ENCODE data around the gene UBE2I.

UBE2I gene

GRCh38 chr16:1279945-1280589 lies 29.4 kb upstream of the UBE2I start:
- no peaks in the 10 kb centered on the region for H3K36me3 ChIP-seq (ENCODE audit: insufficient read depth, low read length)
- no peaks in the 10 kb centered on the region for H3K4me1 ChIP-seq (ENCODE audit: insufficient read depth, low read length, severe bottlenecking)
- H3K9ac ChIP-seq (ENCODE audit: low read length): no peak overlapping the region
- peaks cover 4% of the 10 kb centered on the region; the same call in 1 of the 2 replicates for H3K27me3 ChIP-seq (ENCODE audit: insufficient read depth, low read length)
- no peaks in the 10 kb centered on the region for H3K79me2 ChIP-seq (ENCODE audit: insufficient read depth, low read length)
- no peak for TF ChIP-seq EZH2 (IDR thresholded peaks at IDR 0.05; ENCODE audit: borderline replicate concordance, low read length)
- TF ChIP-seq CTCF (IDR thresholded peaks at IDR 0.05; ENCODE audit: low read length): no peak
- no peaks in the 10 kb centered on the region for H3K9me3 ChIP-seq (ENCODE audit: low read length)
- no peaks in the 10 kb centered on the region for H3F3A ChIP-seq (ENCODE audit: insufficient read depth, low read length)
- H3K4me3 ChIP-seq (ENCODE audit: low read depth, low read length, poor library complexity, severe bottlenecking): no peak overlapping the region
- H4K20me1 ChIP-seq (ENCODE audit: insufficient read depth, low read length): no peaks in the 10 kb centered on the region
- H3K27ac ChIP-seq (ENCODE audit: low read depth, low read length, poor library complexity, severe bottlenecking): no peak overlapping the region
- H3K4me2 ChIP-seq (ENCODE audit: low read length): no peak overlapping the region
- no peaks in the 10 kb centered on the region for H3K9me2 ChIP-seq (ENCODE audit: low read depth, low read length)
- no peak overlapping the region for H2AFZ ChIP-seq (ENCODE audit: low read length)

- Histone ChIP-seq H3K4me2 (ENCODE audit: low read length) (no peak overlapping the region), H3K9me3 (ENCODE audit: low read length) (no peaks in the 10 kb centered on the region), H3K9ac (ENCODE audit: low read length) (no peak overlapping the region), H3K27me3 (ENCODE audit: insufficient read depth, low read length) (peaks cover 4% of the 10 kb centered on the region; the same call in 1 of the 2 replicates), H3K36me3 (ENCODE audit: insufficient read depth, low read length) (no peaks in the 10 kb centered on the region), H3K4me3 (ENCODE audit: low read depth, low read length, poor library complexity, severe bottlenecking) (no peak overlapping the region), H3K27ac (ENCODE audit: low read depth, low read length, poor library complexity, severe bottlenecking) (no peak overlapping the region), H2AFZ (ENCODE audit: low read length) (no peak overlapping the region), H3F3A (ENCODE audit: insufficient read depth, low read length) (no peaks in the 10 kb centered on the region), H3K79me2 (ENCODE audit: insufficient read depth, low read length) (no peaks in the 10 kb centered on the region), H3K9me2 (ENCODE audit: low read depth, low read length) (no peaks in the 10 kb centered on the region), H4K20me1 (ENCODE audit: insufficient read depth, low read length) (no peaks in the 10 kb centered on the region), H3K4me1 (ENCODE audit: insufficient read depth, low read length, severe bottlenecking) (no peaks in the 10 kb centered on the region)
- TF ChIP-seq EZH2 (IDR thresholded peaks at IDR 0.05; ENCODE audit: borderline replicate concordance, low read length) (no peak), CTCF (IDR thresholded peaks at IDR 0.05; ENCODE audit: low read length) (no peak)
These were observed 28.7 kb upstream of the UBE2I start for GRCh38 chr16:1280783-1281182.

GRCh38 chr16:1281517-1281916 lies 27.9 kb upstream of the UBE2I start:
- no peak overlapping the region for H3K9ac ChIP-seq (ENCODE audit: low read length)
- H3K4me1 ChIP-seq (ENCODE audit: insufficient read depth, low read length, severe bottlenecking): no peaks in the 10 kb centered on the region
- H3K27me3 ChIP-seq (ENCODE audit: insufficient read depth, low read length): peaks cover 4% of the 10 kb centered on the region; the same call in 1 of the 2 replicates

More at GRCh38 chr16:1281517-1281916, 27.9 kb upstream of the UBE2I start:
- Histone ChIP-seq H3K79me2 (ENCODE audit: insufficient read depth, low read length) (no peaks in the 10 kb centered on the region), H3K27ac (ENCODE audit: low read depth, low read length, poor library complexity, severe bottlenecking) (no peak overlapping the region), H4K20me1 (ENCODE audit: insufficient read depth, low read length) (no peaks in the 10 kb centered on the region), H3F3A (ENCODE audit: insufficient read depth, low read length) (no peaks in the 10 kb centered on the region), H3K4me2 (ENCODE audit: low read length) (no peak overlapping the region), H3K36me3 (ENCODE audit: insufficient read depth, low read length) (no peaks in the 10 kb centered on the region), H3K4me3 (ENCODE audit: low read depth, low read length, poor library complexity, severe bottlenecking) (no peak overlapping the region), H3K9me2 (ENCODE audit: low read depth, low read length) (no peaks in the 10 kb centered on the region), H2AFZ (ENCODE audit: low read length) (no peak overlapping the region), H3K9me3 (ENCODE audit: low read length) (no peaks in the 10 kb centered on the region)
- no peak for TF ChIP-seq EZH2 (IDR thresholded peaks at IDR 0.05; ENCODE audit: borderline replicate concordance, low read length)
- no peak for TF ChIP-seq CTCF (IDR thresholded peaks at IDR 0.05; ENCODE audit: low read length)

Measured in OCI-LY1 (cell line).